Endothelial cell of umbilical vein (primary cell): ENCODE measurements around the gene BUB1.
"Not testable (repeated sequence)": the region's sequence is repeated elsewhere in the genome, so short reads cannot be mapped to it uniquely, and the experiment has no call there.

Source experiments
- EZH2 ChIP-seq: IDR thresholded peaks from 2 replicates; pipeline ENCODE4 v1.6.1; 2012; ENCODE audit warnings: borderline replicate concordance, low read depth, mild to moderate bottlenecking, moderate library complexity, low read length, inconsistent platforms; ENCODE audit not compliant: severe bottlenecking
- FOS ChIP-seq: IDR thresholded peaks from 2 replicates; pipeline ENCODE4 v1.6.1; 2011; ENCODE audit warnings: mild to moderate bottlenecking, low read length, moderate library complexity, borderline replicate concordance; ENCODE audit not compliant: insufficient read depth
- GATA2 ChIP-seq: IDR thresholded peaks from 2 replicates; pipeline ENCODE4 v1.7.0; 2011; ENCODE audit warnings: low read depth, mild to moderate bottlenecking, moderate library complexity, mixed read lengths, low read length; ENCODE audit not compliant: insufficient read length, insufficient read depth
- JUN ChIP-seq: IDR thresholded peaks from 2 replicates; pipeline ENCODE4 v1.6.1; 2011; ENCODE audit warnings: borderline replicate concordance, low read depth; ENCODE audit not compliant: insufficient read length, insufficient read depth
- POLR2A ChIP-seq: IDR thresholded peaks from 2 replicates; pipeline ENCODE4 v1.6.1; 2012; ENCODE audit warnings: low read depth, mild to moderate bottlenecking, control low read depth, low read length
- POLR2AphosphoS5 ChIP-seq: IDR thresholded peaks from 2 replicates; pipeline ENCODE4 v1.6.1; 2012; ENCODE audit warnings: low read depth, mild to moderate bottlenecking, control low read depth, low read length, moderate library complexity; ENCODE audit not compliant: insufficient read depth
- TF ChIP-seq, protein P1 (sequence below), 2 donors: IDR thresholded peaks; 1 replicate in 1 of 2; 2 replicates in 1 of 2; pipeline ENCODE4 v1.5.1; 2011; ENCODE audit warnings: low read length in 2 of 2, mild to moderate bottlenecking in 2 of 2, moderate library complexity in 2 of 2, control low read depth in 1 of 2, inconsistent platforms in 1 of 2, low read depth in 1 of 2; ENCODE audit not compliant: insufficient read depth in 1 of 2; ENCODE audit errors: extremely low read depth in 1 of 2
- TF ChIP-seq, protein P2 (sequence below): IDR thresholded peaks from 2 replicates; pipeline ENCODE4 v1.6.1; 2011; ENCODE audit not compliant: insufficient read depth, insufficient read length

DNA sequence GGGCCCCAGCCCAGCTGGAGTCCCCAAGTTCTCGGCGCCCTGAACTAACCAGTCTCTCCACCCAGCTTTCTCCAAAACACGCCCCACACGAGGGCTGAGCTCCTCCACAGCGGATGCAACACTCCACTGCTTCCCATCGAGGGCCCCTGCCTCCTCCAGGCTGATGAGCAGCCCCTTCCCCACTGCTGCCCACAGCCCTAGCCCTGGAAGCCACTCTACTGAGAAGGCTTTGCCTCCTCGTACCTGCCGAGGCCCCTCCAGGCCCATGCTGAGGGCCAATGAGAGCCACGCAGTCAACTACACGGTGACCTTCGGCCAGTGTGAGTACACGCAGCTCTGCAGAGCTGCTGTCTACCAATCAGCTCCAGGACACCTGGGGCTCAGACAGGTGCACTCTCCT is 72.8 kb downstream of the BUB1 start:
- not testable (repeated sequence) for TF ChIP-seq JUN, EZH2, POLR2AphosphoS5, FOS, POLR2A, GATA2
- TF ChIP-seq, protein P1, sequence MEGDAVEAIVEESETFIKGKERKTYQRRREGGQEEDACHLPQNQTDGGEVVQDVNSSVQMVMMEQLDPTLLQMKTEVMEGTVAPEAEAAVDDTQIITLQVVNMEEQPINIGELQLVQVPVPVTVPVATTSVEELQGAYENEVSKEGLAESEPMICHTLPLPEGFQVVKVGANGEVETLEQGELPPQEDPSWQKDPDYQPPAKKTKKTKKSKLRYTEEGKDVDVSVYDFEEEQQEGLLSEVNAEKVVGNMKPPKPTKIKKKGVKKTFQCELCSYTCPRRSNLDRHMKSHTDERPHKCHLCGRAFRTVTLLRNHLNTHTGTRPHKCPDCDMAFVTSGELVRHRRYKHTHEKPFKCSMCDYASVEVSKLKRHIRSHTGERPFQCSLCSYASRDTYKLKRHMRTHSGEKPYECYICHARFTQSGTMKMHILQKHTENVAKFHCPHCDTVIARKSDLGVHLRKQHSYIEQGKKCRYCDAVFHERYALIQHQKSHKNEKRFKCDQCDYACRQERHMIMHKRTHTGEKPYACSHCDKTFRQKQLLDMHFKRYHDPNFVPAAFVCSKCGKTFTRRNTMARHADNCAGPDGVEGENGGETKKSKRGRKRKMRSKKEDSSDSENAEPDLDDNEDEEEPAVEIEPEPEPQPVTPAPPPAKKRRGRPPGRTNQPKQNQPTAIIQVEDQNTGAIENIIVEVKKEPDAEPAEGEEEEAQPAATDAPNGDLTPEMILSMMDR (IDR thresholded peaks at IDR 0.05; ENCODE audit: extremely low read depth in 1 of 2, insufficient read depth in 1 of 2, low read depth in 1 of 2, low read length in 2 of 2): not testable (repeated sequence)
- TF ChIP-seq, protein P2, sequence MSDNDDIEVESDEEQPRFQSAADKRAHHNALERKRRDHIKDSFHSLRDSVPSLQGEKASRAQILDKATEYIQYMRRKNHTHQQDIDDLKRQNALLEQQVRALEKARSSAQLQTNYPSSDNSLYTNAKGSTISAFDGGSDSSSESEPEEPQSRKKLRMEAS: not testable (repeated sequence)
